ENCODE measurements around the gene DSCAML1.

GRCh38 chr11:117603932-117604331 is 193.1 kb downstream of the DSCAML1 start:
- no peak for TF ChIP-seq CTCF (conservative IDR thresholded peaks at IDR 0.05; ENCODE audit: low read length)
- no peak for TF ChIP-seq EZH2phosphoT487 (IDR thresholded peaks at IDR 0.05; ENCODE audit: borderline replicate concordance, low read depth, low read length)

Measured in OCI-LY7 (cell line).